ENCODE measurements around the gene SMC6.

The SMC6 gene

DNA sequence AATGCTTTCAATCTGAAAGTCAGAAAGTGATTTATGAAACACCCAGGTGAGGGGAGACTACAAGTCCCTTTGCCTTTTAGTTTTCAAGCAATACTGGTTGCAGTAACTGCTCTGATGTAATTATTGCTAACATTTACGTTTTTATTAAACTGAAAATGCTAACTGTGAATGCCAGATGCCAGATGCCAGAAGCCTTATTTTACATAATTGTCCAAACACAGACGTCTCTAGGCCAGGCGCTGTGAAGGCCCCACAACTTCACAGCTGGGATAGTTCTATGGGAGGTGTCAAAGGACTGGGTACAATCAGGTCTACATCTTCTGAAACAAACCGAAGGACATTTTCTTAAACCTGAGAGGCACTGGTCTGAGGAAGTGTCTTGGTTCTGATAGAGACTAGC, 35.2 kb upstream of the SMC6 start:
- TF ChIP-seq, protein P1, sequence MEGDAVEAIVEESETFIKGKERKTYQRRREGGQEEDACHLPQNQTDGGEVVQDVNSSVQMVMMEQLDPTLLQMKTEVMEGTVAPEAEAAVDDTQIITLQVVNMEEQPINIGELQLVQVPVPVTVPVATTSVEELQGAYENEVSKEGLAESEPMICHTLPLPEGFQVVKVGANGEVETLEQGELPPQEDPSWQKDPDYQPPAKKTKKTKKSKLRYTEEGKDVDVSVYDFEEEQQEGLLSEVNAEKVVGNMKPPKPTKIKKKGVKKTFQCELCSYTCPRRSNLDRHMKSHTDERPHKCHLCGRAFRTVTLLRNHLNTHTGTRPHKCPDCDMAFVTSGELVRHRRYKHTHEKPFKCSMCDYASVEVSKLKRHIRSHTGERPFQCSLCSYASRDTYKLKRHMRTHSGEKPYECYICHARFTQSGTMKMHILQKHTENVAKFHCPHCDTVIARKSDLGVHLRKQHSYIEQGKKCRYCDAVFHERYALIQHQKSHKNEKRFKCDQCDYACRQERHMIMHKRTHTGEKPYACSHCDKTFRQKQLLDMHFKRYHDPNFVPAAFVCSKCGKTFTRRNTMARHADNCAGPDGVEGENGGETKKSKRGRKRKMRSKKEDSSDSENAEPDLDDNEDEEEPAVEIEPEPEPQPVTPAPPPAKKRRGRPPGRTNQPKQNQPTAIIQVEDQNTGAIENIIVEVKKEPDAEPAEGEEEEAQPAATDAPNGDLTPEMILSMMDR (IDR thresholded peaks at IDR 0.05; ENCODE audit: low read depth, low read length, missing control alignments), result no peak
- no peak overlapping the region for H3K4me3 ChIP-seq (ENCODE audit: low read depth, low read length)
- no peak for DNase-seq (ENCODE audit: low read depth)

DNA sequence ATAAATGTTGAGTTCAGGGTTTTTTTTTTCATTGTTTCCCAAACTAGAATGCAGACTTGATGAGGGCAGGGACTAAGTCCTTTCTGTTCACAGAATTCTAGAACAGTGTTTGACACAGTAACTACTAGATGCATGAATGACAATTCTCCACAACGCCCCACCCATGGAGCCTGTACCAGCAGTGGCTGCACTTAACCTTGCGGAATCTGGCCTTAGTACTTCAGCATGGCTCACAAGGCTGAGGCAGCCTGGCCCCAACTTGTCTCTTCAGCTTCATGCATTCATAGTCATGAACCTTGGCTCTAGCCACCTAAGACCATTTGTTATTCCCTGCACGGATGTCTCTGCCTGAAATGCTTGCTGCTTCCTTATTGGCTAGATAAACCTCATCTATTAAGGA, 33.1 kb upstream of the SMC6 start:
- DNase-seq (ENCODE audit: low read depth), result no peak
- H3K4me3 ChIP-seq (ENCODE audit: low read depth, low read length), result no peak overlapping the region
- TF ChIP-seq, protein P1 (IDR thresholded peaks at IDR 0.05; ENCODE audit: low read depth, low read length, missing control alignments), result no peak

DNA sequence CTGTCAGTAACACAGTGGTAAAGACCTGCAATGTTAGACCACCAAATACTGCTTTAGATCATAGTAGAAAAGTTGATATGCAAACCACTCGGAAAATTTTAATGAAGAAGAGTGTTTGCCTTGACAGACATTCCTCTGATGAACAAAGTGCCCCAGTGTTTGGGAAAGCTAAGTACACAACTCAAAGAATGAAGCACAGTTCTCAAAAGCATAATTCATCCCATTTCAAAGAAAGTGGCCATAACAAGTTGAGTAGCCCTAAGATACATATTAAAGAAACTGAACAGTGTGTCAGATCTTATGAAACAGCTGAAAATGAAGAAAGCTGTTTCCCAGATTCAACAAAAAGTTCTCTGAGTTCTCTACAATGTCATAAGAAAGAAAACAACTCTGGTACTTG, 27.9 kb upstream of the SMC6 start:
- DNase-seq (ENCODE audit: low read depth), result no peak
- H3K4me3 ChIP-seq (ENCODE audit: low read depth, low read length), result no peak overlapping the region
- TF ChIP-seq, protein P1 (IDR thresholded peaks at IDR 0.05; ENCODE audit: low read depth, low read length, missing control alignments), result no peak

DNA sequence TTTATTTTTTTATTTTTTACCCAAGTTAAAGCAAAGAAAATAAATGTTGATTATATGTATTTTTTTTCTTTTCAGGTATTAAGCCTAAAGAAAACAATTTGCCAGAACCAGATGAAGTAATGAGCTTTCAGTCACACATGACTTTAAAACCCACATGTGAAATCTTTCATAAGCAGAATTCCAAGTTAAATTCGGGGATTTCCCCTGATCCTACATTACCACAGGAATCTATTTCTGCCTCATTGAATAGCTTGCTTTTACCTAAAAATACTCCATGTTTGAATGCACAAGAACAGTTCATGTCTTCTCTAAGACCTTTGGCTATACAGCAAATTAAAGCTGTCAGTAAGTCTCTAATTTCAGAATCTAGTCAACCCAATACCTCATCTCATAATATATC, 26.9 kb upstream of the SMC6 start:
- no peak for DNase-seq (ENCODE audit: low read depth)
- H3K4me3 ChIP-seq (ENCODE audit: low read depth, low read length), result no peak overlapping the region
- TF ChIP-seq, protein P1 (IDR thresholded peaks at IDR 0.05; ENCODE audit: low read depth, low read length, missing control alignments), result no peak

DNA sequence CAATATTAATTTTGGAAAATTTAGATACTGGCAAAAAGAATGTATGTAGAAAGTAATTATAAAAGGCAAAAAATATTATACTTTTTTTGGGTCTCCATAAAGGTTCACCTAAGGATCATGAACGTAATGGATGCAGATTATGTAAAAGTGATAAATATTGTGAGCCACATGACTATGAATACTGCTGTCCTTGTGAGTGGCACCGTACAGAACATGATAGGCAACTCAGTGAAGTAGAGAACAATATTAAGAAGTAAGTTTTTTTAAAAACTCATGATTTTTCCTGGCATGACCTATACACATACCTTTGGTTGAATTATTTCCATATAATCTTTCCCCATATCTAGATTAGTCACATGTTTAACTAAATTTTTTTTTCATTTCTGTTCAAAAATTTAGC, 18.9 kb upstream of the SMC6 start:
- H3K4me3 ChIP-seq (ENCODE audit: low read depth, low read length), result no peak overlapping the region
- no peak for DNase-seq (ENCODE audit: low read depth)
- TF ChIP-seq, protein P1 (IDR thresholded peaks at IDR 0.05; ENCODE audit: low read depth, low read length, missing control alignments), result no peak

DNA sequence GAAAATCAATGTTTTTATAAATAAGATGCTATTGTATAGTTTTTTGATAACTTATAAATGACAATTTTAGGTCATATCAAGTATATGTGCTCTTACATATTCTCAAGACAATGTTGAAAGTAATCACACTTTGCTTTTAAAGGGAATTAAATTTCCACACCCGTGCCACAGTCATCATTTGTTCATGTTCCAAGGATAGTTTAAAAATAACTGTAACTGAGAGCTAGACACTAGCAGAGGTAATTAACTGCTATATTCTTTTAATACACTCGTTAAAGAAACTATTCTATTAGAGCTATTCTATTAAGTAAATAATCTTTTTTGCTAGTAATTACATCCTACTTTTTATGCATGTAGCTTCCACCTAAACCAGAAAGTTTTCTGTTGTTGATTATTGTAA, 18.3 kb upstream of the SMC6 start:
- TF ChIP-seq, protein P1 (IDR thresholded peaks at IDR 0.05; ENCODE audit: low read depth, low read length, missing control alignments), result no peak
- no peak overlapping the region for H3K4me3 ChIP-seq (ENCODE audit: low read depth, low read length)
- no peak for DNase-seq (ENCODE audit: low read depth)

DNA sequence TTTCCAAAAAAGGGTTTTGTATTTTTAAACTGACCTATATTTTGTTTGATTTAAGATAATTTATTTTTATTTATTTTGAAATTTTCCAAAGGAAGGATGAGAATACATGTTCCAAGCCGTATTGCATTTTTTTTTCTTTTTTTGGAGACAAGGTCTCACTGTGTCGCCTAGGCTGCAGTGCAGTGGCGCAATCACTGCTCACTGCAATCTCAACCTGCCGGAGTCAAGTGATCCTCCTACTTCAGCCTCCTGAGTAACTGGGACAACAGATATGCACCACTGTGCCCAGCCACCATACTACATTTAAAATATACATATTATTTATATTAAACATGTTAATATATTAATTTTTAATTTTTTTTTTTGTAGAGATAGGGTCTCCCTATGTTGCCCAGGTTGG, 15.3 kb upstream of the SMC6 start:
- TF ChIP-seq, protein P1 (IDR thresholded peaks at IDR 0.05; ENCODE audit: low read depth, low read length, missing control alignments), result no peak

More for the DNA sequence above, 15.3 kb upstream of the SMC6 start:
- no peak for DNase-seq (ENCODE audit: low read depth)
- H3K4me3 ChIP-seq (ENCODE audit: low read depth, low read length), result no peak overlapping the region

Data from GM12864 (cell line).